ENCODE measurements around the gene ENOX1. TPM values are rescaled to one million over a fixed set of nuclear protein-coding genes. Genes with fewer than 3 reads are reported as not detected.

ENOX1 gene
- total RNA-seq: 0.65 and 1.6 TPM in 2 replicates

DNA sequence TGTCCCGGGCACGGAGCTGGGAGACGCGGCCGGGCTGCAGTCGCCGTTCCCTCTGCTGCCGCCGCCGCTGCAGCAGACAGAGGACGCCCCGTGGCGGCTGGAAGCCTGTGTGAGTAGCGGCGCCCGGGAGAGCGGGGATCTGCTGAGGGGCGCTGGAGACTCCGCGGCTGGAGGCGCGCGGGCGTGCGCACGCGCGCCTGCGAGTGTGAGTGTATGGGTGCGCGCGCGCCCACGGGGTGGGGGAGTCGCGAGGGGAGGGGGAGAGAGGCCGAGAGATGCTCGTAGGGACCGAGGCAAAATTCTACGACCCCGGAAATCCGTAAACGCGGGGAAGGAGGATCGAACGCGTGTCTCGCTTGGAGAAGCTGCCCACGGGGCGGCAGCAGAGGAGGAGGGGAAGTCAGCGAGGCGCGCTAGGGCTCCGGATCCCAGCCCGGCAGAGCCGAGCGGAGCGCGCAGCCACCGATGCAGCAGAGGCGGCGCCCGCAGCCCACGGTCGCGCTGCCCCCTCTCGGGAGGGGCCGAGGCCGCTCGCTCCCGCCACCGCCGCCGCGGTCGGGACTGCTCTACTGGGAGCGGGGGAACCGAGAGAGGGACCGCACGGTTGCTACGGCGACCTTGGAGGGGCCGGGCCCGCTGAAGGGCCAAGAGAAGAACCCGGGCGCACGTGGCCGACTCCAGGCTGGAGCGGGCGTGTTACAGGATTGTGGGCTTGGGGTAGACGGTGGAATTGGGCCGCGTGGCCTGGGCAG is at the start of gene ENOX1:
TSS of gene ENOX1 (minus strand) at position 207 of the 752 bp plus-strand sequence.

Small RNA genes lying within 50 kb of the gene (small RNA-seq; reads per million reads assigned to genes)
- gene AL162713.1: not detected

Other genes with a start within 250 kb of the ENOX1 start
- 2.9 and 7.0 TPM in 2 replicates for gene CCDC122, start 92.8 kb upstream of the ENOX1 start, total RNA-seq
- gene LACC1, start 92.9 kb upstream of the ENOX1 start, total RNA-seq: 7.8 and 9.8 TPM in 2 replicates